GM18502 (cell line): ENCODE data around the gene NBEAL2.
A peak's percentile ranks its signal among the peaks of the same experiment; 100 is the strongest.
"Not testable (repeated sequence)": the region's sequence is repeated elsewhere in the genome, so short reads cannot be mapped to it uniquely, and the experiment has no call there.

Experiments
- ATAC-seq: cut with Tn5 transposase; IDR thresholded peaks from one replicate; pipeline ENCODE4 v1.9.1; 2021; ENCODE audit warnings: mild to moderate bottlenecking; ENCODE audit not compliant: unreplicated experiment, poor library complexity

Gene NBEAL2

DNA sequence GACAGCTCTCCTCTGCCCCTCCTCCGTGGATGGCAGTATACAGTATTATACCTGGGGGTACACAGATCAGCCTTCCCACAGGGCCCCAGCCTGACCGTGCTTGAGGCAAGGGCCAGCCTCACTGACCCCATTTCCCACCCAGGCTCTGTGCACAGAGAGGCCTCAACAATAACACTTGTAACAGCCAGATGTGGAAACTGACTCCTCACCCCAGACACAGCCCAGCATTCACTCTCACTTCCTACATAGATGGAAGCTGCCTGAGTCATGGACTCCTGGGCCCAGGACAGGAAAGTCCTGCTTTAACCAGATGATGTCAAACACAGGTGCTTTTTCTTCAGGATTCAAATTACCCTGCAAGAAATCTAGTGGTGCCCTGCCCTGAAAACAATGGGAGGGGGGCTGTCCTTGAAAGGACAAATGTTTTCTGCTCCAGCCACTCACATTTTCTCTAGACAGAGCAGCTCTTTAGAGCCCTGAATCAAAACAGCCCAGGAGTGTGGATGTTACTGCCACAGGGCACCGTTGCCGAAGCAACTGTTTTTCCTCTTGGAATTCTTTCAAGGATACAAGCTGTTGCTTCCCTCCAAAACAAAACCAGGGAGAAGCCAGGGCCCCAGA is 19.3 kb upstream of the NBEAL2 start:
- no peak for ATAC-seq

DNA sequence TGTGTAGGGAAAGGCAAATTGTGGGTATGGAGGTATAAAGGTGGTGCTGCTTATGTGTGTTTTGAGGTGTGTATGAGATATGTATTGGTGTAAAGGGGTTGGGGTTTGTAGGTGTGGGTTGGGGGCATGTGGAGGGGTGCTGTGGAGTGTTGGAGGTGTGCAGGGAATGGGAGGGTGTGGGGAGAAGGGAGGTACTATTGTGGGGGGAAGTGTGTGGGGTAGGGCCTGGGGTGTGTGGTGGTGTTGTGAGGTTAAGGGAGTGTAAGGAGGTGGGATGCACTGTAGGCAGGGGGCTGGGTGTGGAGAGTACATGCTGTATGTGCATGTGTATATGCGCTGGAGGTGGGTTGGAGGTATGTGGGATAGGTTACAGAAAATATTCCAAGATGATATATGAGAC is 18.6 kb upstream of the NBEAL2 start:
- ATAC-seq, result no peak

DNA sequence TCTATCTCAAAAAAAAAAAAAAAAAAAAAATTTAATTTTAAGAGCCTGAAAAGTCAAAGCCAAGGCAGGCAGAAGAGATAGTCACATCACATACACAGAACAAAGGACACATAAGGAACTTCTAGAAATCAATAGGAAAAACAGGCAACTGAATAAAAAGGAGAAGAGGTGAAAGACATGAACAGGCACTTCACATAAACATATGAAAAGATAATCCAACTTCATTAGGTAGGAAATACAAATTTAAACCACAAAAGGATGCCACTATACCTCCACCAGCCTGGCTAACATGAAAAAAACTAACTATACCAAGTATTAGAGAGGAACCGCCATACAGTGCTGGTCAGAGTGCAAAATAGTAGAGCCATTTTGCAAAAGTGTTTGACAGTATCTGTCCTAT is 17.0 kb upstream of the NBEAL2 start:
- no peak for ATAC-seq

DNA sequence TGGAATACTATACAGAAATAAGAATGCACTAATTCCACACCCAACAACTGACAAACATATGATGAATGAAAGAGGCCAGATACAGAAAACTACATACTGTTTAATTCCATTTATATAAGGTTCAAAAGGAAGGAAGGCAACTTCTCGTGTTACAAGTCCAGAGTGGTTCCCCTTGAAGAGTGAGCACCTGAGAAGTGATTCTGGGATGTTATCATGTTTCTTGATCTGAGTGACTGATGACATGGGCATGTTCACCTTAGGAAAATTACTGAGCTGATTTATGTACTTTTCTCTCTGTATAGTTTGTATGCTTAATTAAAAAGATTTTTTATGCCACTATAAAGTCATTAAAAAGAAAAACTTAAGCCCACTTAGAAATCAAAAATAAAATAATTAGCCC is 16.5 kb upstream of the NBEAL2 start:
- ATAC-seq, result no peak

DNA sequence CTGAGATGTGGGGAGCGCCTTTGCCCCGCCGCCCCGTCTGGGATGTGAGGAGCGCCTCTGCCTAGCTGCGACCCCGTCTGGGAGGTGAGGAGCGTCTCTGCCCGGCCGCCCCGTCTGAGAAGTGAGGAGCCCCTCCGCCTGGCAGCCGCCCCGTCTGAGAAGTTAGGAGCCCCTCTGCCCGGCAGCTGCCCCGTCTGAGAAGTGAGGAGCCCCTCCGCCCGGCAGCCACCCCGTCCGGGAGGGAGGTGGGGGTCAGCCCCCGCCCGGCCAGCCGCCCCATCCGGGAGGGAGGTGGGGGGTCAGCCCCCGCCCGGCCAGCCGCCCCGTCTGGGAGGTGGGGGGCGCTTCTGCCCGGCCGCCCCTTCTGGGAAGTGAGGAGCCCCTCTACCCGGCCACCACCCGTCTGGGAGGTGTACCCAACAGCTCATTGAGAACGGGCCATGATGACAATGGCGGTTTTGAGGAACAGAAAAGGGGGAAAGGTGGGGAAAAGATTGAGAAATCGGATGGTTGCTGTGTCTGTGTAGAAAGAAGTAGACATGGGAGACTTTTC is 15.4 kb upstream of the NBEAL2 start:
- ATAC-seq, result not testable (repeated sequence)

DNA sequence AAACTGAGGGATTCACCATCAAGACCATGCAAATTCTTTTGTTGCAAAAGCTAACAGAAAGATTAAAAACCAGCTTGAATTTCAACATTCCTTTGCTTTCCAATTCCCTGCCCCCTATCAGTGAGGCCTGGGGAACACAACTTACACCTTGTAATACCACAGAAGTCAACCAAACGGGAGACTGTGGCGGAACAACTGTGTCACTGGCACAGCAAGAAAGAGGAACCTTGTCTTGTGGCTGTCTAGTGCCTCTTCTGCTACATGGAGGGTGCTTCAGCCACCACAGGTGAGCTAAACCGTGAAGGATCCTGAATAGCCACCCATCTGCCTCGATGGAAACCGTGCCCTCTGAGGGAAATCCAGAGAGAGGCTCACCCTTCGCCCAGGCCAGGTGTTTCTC is 14.3 kb upstream of the NBEAL2 start:
- no peak for ATAC-seq

DNA sequence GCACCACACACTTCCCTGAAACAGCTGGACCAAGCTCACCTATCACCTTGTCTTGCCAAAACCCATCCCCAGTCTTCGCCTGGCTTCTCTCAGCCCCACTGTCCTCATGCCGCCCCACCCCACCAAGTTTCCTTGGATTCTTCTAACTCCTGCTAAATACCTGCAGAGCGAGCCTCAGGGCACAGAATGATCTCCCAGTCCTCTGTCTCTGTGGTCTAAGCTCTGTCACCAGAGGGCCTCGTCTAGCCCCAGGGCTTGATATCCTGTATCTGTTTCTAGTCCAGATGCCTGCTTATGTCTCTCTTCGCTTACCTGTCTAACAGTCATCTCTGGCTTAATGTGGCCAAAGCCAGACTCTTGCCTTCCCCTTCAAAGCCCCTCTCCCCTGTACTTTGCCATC is 12.7 kb upstream of the NBEAL2 start:
- ATAC-seq, result no peak

DNA sequence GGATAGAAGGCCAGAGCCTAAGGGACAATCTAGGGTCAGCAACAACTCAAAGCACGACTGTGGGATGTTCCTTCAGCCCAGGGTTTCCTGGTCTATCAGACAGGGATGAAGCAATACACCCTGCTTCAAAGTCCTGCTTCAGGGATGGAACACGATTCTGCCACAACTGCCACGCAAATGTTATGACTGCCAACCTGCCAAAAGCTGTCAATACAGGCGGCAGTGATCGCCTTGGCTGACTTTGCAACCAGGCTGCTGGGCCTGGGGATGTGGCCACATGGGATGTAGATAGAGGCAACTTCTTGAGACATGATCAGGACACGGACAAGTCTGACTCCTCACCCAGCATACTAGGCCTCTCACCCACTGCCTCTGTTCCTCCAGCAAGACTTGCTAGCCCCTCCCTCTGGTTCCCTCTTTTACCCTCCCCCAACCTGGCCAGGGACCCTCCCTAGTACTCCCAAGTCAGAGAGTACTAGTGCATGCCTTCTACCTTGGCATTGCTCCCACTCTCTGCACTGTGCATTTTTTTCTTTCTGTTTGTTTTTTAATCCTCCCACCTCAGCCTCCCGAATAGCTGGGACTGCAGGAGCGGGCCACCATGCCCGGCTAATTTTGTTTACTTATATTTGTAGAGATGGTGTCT is 10.6 kb upstream of the NBEAL2 start:
- ATAC-seq, result no peak

DNA sequence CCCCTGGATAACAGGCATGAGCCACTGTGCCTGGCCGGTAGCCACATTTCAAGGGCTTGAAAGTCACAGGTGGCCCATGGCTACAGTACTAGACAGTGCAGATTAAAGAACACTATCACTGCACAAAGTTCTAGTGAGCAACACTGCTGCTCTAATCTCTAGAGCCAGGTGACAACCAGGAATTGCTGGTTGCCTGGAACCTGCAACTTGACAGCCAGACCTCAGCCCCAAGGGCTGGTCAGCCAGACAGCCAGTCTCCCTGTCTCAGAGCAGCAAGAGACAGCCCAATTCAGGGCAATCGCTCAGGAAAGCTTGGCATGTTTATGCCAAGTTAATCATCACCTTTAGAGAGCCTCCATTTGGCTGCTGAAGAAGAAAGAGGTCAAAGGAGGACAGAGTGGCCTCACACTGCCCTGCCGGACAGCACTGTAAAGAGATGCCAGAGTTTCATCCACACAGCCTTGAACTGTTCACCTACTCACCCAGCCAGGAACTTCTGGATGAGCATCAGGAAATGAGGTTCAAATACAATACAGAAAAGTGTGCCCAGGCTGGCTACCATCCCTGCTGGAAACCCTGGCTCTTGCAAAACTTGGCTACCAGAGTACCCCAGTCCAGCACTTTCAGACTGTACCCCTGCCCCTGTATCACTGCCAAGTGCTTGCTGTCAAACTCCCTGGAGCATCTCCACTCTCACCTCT is 8.9 kb upstream of the NBEAL2 start:
- no peak for ATAC-seq

DNA sequence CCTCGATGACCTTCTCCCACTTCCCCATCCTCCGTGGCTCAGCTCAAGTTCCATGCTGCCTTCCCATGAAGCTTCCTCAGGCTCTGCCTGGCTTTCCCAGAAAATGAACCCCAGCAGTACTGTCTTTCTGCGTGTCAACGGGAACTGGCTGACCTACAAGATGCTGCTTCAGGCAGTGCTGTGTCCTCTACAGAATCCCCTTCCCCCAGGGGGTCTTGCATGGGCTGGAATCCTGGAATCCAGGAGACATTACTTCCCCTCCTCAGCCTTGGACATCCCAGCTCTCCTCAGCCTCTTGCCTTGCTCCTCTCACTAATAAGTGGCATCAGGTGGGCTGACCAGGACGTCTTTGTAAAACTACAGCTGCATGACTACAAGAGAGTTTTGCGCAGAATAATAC is 8.3 kb upstream of the NBEAL2 start:
- ATAC-seq, result no peak

DNA sequence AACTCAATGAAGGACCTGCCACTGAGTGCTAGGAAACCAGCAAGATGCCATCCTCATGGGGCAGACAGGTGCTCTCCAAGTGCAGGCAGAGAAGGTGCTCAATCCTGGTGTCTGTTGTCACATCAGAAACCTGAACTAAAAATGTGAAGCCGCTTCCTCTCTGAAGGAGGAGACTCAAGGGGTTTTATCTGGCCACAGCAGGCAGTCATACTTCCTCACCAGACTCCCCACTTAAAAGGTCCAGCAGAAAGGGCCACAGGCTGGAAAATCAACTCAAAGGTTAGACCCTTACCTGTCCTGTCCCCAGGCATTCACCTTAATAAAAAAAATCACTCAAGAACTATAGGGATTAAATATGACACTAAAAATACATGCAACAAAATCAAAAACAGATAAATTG is 7.7 kb upstream of the NBEAL2 start:
- no peak for ATAC-seq

DNA sequence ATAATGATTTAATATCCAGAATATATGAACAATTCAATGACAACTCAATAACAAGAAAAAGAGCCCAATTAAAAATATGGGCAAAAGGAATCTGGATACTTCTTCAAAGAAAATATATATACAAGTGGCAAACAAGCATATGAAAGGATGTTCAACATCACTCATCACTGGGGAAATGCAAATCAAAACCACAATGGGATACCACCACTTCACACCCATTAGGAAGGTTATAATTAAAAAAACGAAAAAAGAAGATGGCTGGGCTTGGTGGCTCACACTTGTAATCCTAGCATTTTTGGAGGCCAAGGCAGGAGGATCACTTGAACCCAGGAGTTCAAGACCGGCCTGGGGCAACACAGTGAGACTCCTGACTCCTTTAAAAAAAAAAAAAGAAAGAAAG is 7.1 kb upstream of the NBEAL2 start:
- no peak for ATAC-seq

DNA sequence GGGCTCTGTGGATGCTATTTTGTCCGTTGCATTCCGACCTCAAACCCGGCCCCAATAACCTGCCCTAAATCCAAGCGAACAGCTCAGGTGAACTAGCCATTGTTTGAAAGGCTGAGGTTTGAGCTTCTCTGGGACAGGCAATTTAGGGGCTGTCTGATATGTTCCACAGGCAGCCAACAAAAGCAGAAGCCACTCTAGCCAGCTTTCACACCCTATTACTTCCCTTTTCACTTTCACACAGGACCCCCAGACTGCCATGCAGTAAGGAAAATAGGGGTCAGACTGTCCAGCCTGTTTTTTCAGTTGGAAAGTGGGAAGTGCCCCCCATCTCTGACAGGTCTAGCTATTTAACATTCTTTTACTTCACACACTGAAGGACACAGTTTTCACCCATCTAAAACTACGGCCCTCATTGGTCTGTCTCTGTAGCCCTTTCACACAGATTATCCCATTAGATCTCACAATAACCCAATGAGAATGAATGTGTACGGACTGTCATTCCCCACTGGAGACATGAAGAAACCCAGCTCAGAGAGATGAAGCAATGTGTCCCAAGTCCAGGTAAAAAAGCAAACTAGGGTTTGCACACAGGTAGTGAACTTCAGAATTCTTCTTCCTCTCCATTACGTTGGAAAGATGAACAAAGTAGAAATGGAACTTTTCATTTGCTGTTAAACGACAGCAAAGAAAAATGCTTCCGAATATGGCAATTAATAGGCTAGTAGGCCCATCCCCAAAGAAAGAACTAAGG is 4.9 kb upstream of the NBEAL2 start:
- no peak for ATAC-seq

DNA sequence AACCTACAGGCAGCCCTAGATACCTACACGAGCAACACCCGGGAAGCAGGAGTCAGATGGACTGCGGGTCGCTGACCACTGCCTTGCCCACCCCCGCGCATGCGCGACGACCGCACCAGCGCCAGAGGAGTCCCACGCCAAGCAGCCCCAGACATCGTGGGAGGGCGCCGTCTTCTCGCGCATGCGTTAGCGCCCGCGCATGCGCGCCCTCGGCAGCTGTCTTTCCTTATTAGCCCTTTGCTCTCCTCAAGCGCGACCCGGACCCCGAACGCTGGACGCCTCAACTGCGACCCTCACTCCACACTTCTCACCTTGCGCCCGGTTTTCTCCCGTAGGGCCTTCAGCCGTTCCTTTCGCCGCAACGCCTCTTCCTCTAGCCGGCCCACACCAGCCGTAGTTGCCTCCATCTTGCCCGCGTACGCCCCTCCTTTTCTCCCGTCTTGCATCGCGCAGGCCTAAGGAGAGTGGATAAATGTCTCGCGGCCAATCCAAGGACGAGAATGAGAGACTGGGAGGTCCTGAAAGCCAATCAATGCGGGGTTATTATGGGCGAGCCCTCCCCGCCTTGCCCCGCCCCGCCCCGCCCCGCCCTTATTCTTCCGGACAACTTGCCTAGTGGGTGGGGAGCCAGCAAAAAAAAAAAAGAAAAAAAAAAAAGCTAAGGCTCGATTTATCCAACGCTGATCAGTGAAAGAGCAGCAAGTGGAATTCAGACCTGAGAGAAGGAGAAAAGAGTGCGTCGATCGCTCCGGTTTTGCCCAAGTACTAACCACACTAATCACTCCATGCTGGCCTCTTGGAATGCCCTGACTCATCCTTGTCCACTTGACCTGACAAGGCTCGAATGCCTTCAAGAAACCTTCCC is 2.9 kb upstream of the NBEAL2 start, which contains the start of gene CCDC12:
CCDC12 (minus strand) TSS at position 420 of the 865 bp plus-strand sequence; CDS start at position 407, 13 bp downstream.
- ATAC-seq, result peak; percentile 67

DNA sequence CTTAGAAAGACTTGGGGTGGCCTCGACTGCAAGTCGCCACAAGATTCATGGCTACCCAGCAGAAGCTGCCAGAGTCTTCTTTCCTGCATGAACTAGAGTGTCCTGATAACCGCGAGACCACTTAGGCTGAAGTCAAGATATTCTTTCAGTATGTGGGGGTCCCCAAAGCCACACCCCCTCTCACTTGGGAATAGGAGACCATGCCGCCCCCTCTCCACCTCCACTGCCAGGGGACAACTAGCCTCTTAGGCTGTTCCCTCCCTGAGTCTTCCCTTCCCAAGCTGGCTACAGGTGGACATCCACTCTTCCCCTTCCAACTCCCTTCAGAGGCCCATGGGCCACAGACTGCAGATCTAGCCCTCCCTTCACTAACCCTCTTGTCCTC is 1.7 kb upstream of the NBEAL2 start:
- no peak for ATAC-seq

DNA sequence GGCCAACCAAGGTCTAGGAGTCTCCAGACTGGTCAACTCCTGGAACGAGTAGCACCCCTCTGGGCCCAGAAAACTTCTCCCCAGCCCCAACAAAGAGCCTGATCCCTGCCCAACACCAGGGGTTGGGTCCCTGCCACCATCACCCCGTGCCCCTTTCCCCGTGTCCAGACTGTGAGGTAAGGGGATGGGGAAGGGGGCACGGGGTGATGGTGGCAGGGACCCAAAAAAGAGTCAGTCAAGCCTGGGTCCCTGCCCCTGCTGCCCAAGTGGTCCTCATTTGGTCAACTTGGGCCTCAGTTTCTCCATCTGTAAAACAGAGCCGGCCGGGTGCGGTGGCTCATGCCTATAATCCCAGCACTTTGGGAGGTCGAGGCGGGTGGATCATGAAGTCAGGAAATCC is 1.1 kb upstream of the NBEAL2 start:
- ATAC-seq, result no peak

DNA sequence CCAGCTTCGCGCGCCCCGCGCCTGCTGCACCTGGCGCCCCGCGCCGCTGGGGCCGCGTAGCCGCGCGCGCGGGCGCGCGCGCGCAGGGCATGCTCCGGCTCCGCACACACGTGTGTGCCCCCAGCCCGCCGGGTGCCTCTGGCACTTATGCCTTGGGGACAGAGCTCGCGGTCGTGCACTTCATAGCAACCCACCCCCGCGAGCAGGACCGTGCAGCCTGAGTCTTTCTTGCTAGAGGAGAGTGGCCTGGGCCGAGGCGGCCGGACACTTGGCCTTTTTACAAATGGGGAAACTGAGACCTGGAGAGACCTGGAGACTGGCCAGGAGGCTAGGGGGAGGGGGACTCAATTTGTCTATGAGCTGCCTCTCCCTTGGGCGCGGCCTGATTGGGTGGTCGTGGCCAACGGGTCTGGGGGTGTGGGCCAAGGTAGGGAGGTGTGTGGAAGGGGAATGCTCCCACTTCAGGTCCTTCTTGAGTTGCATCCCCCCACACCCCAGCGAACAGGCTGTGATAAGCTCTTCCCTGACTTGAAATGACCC is 562 bp downstream of the NBEAL2 start:
- ATAC-seq, result peak; percentile 11

DNA sequence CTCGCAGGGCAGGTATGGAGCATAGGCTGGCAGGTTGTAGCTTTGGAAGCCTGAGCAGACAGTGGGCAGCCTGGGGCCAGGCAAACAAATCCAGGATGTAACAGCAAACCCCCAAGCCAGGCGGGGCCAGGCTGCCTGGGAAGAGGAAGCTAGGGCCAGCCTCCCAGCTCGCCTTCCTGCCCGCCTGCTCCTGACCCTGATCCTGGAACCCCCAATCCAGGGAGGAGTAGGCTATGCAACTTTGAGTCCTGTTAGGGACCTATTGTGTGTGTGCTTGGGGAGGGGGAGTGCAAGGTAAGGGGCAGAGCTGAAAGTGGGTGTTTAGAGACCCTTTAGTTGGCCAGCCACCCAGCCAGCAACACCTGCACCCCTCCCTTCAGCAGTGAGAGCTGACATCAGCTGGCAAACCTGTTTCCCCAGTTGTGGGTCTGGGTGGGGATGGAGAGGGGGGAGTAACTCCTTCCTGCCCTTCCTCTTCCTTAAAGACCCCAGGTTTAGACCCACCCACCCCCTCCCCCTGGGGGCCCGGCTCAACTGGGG is 2.5 kb downstream of the NBEAL2 start:
- no peak for ATAC-seq

DNA sequence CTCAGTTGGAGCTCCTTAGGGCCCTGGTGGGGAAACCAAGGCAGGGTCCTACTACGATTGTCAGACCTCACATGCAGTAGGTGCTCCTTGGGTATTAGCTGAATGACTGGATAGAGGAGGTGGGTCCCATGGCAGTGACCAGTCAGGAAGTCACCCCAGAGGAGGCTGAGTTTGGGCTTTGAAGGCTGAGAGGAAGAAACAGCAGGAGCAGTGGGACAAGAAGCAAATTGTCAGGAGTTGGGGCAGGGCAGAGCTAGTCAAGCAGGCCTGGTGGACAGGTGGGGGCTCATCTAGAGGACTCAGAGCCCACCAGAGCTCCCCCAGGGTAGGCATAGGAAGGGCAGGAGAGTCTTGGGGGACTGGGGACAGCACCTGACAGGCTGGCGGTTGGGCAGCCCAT is 3.1 kb downstream of the NBEAL2 start:
- ATAC-seq, result no peak
